K562 (cell line): Measurements from ENCODE around the gene TAS2R41. TPM values are rescaled to one million over a fixed set of nuclear protein-coding genes. Genes with fewer than 3 reads are reported as not detected.
A peak's percentile ranks its signal among the peaks of the same experiment; 100 is the strongest.

ENCODE experiments used
- ATAC-seq: fragments of 200-7000 bp; cut with Tn5 transposase; 3 replicates; pipeline ENCODE4 v1.9.1; 2020; ENCODE audit warnings: moderate library complexity
- BruUV-seq: library from RNA; stranded (reverse); fragments of 400-500 nt; replicated peaks from 2 replicates; lab custom pipeline; 2021; lab: Mats Ljungman, UMichigan
- CTCF ChIA-PET: fragments of 300-600 bp; formaldehyde crosslinking; extraction: SDS; loops from one replicate; lab custom pipeline; 2021; ENCODE audit warnings: low intra/inter-chr PET ratio; lab: Yijun Ruan, JAX
- POLR2A ChIA-PET: fragments of 300-600, 350-650 bp; sonication (Branson Sonifier 250); formaldehyde crosslinking; extraction: SDS; loops from one replicate; lab custom pipeline; 2021; ENCODE audit warnings: antibody characterized with exemption, inconsistent platforms; lab: Yijun Ruan, JAX
- DNase-seq, 4 experiments: peaks; one replicate each; pipeline versions ENCODE4 v3.0.0 to v3.0.0-alpha.2; 2011 to 2018; ENCODE audit warnings: low spot score in 3 of 4, mixed read lengths in 3 of 4; ENCODE audit errors: extremely low read depth in 1 of 4
- FAIRE-seq: peaks from 2 replicates; lab custom pipeline; 2011; peaks lifted over from hg19 to GRCh38; lab: Jason Lieb, UNC
- H2AFZ ChIP-seq: 2 replicates; pipeline ENCODE4 v1.6.0; 2011; ENCODE audit warnings: low read depth, low read length, control low read depth, inconsistent platforms
- H3K27ac ChIP-seq: fragments of 200-600 bp; 3 replicates; pipeline ENCODE4 v1.8.0; 2011; ENCODE audit warnings: low read depth, mild to moderate bottlenecking, control low read depth, inconsistent platforms, low read length, moderate library complexity, mixed read lengths; ENCODE audit errors: extremely low read depth
- H3K27me3 ChIP-seq, 2 experiments: fragments of 300-600 bp in 1 of 2; 2 replicates in 1 of 2; 3 replicates in 1 of 2; pipeline versions ENCODE4 v1.6.0 to v1.8.0; 2011; ENCODE audit warnings: inconsistent platforms in 2 of 2, low read length in 2 of 2, mild to moderate bottlenecking in 1 of 2, mixed read lengths in 1 of 2, moderate library complexity in 1 of 2; ENCODE audit not compliant: control insufficient read depth in 2 of 2, insufficient read depth in 2 of 2
- H3K36me3 ChIP-seq: fragments of 300-600 bp; 3 replicates; pipeline ENCODE4 v1.8.0; 2011; ENCODE audit warnings: mild to moderate bottlenecking, low read length, inconsistent platforms; ENCODE audit not compliant: control insufficient read depth, insufficient read depth
- H3K4me1 ChIP-seq, 2 experiments: fragments of 200-600 bp in 1 of 2; replicated peaks in 1 of 2; 2 replicates in 1 of 2; 3 replicates in 1 of 2; pipeline versions ENCODE4 v1.5.1 to v1.8.0; 2011; ENCODE audit warnings: inconsistent platforms in 2 of 2, low read length in 2 of 2, mild to moderate bottlenecking in 1 of 2, mixed read lengths in 1 of 2, moderate library complexity in 1 of 2; ENCODE audit not compliant: control insufficient read depth in 2 of 2, insufficient read depth in 2 of 2
- H3K4me2 ChIP-seq: 2 replicates; pipeline ENCODE4 v1.6.1; 2011; ENCODE audit warnings: low read length, control low read depth, inconsistent platforms, mixed read lengths; ENCODE audit not compliant: insufficient read depth
- H3K4me3 ChIP-seq: fragments of 200-600 bp; sonication (generic), shearing (Covaris generic); 2 replicates; pipeline ENCODE4 v1.5.1; 2016; ENCODE audit warnings: control low read depth, inconsistent platforms
- H3K79me2 ChIP-seq: fragments of 200-600 bp; 3 replicates; pipeline ENCODE4 v1.8.0; 2011; ENCODE audit warnings: low read length, inconsistent platforms; ENCODE audit not compliant: control insufficient read depth, insufficient read depth
- H3K9ac ChIP-seq, 2 experiments: 2 replicates each; pipeline versions ENCODE4 v1.6.0 to v1.6.1; 2011; ENCODE audit warnings: low read depth in 2 of 2, low read length in 2 of 2, control low read depth in 1 of 2, inconsistent platforms in 1 of 2, mild to moderate bottlenecking in 1 of 2, mixed read lengths in 1 of 2; ENCODE audit not compliant: insufficient read depth in 1 of 2
- H3K9me1 ChIP-seq: one replicate; pipeline ENCODE4 v1.6.0; 2011; ENCODE audit warnings: inconsistent platforms, mild to moderate bottlenecking, low read length, moderate library complexity; ENCODE audit not compliant: control insufficient read depth, insufficient read depth
- H3K9me3 ChIP-seq: replicated peaks from 2 replicates; pipeline ENCODE4 v1.5.1; 2011; ENCODE audit warnings: low read depth, low read length, inconsistent platforms; ENCODE audit not compliant: control insufficient read depth, insufficient read depth
- H4K20me1 ChIP-seq: replicated peaks from 2 replicates; pipeline ENCODE4 v1.6.1; 2011; ENCODE audit warnings: low read length, inconsistent platforms, mixed read lengths; ENCODE audit not compliant: control insufficient read depth, insufficient read depth
- NRF1 ChIP-seq, 2 experiments: fragments of 450-650 bp; IDR thresholded peaks in 1 of 2; conservative IDR thresholded peaks in 1 of 2; 2 replicates each; pipeline ENCODE4 v1.6.1; 2014; ENCODE audit warnings: mild to moderate bottlenecking in 2 of 2
- whole genome bisulfite sequencing: fragments of 100-300 bp; shearing (Covaris generic); methylation state at CpG from one replicate; pipeline ENCODE4 v1.1.6; 2016; ENCODE audit warnings: low coverage, mixed read lengths; ENCODE audit not compliant: insufficient coverage; ENCODE audit errors: missing lambda C conversion rate; 5-methylcytosine and 5-hydroxymethylcytosine counted together
- in situ Hi-C: fragments of 300-500 bp; cut with MboI; formaldehyde crosslinking; loops from 4 replicates; pipeline ENCODE4 v1.15.0; 2018; ENCODE audit warnings: inconsistent platforms, mixed read lengths
- intact Hi-C: fragments of 100-400 bp; cut with micrococcal nuclease; formaldehyde crosslinking; loops from 2 replicates; pipeline ENCODE4 v1.14.2; 2022
- polyA plus RNA-seq, 8 experiments: library from polyadenylated mRNA; depleted of rRNA in 4 of 8; stranded (reverse) in 5 of 8; unstranded in 3 of 8; fragments of >200 nt; fragmentation: Nextera tagmentation in 2 of 8; fragmentation: Illumina TruSeq in 1 of 8; extraction: Ambion mirVana in 2 of 8; extraction: Trizol in 1 of 8; gene quantifications; 2 replicates each; pipeline versions ENCODE4 v1.2.1 to v1.2.3, GENCODE V29; 2011 to 2014; ENCODE audit warnings: inconsistent platforms in 1 of 8, missing spikeins in 1 of 8
- total RNA-seq, 7 experiments: library from RNA; depleted of rRNA in 6 of 7; stranded (reverse); fragments of >200 nt in 6 of 7; fragmentation: Illumina TruSeq in 2 of 7; extraction: Trizol in 2 of 7; gene quantifications; 2 replicates each; pipeline versions ENCODE4 v1.2.1 to v1.2.3, GENCODE V29; 2011 to 2021; ENCODE audit warnings: low replicate concordance in 1 of 7
- TF ChIP-seq, protein P1 (sequence below): fragments of 250-450 bp; sonication (Bioruptor Pico); IDR thresholded peaks from 2 replicates; pipeline ENCODE4 v1.5.0; 2020; ENCODE audit warnings: mild to moderate bottlenecking, borderline replicate concordance
- TF ChIP-seq, protein P2 (sequence below): fragments of 450-650 bp; IDR thresholded peaks from 2 replicates; pipeline ENCODE4 v1.6.1; 2016; ENCODE audit warnings: low read depth, mild to moderate bottlenecking, moderate library complexity

TAS2R41 gene
- total and polyA plus RNA-seq, 9 of the 15 experiments (the other 6 are each of a cell fraction or from before 2014, with no cell fraction given) = not detected

- H3K4me1 ChIP-seq = peaks cover 0 to 5% of the 10 kb centered on the region in 2 experiments; a peak in 4 of 5 replicates
- BruUV-seq = no TSS peak
- no peaks in the 10 kb centered on the region for H3K27me3 ChIP-seq
- no peak overlapping the region for H3K4me3 ChIP-seq
- H3K27ac ChIP-seq = no peak overlapping the region
- FAIRE-seq = no peak
- 16% methylated on average over 4 of the region's 4 CpGs for WGBS
- ATAC-seq = no peak
- ChIA-PET POLR2A (interaction anchor here (0.9 kb wide), 1 partner anchor 8 kb away, joined by 5 read pairs; no protein-coding TSS in a partner anchor), CTCF (no interaction called here)
- no peaks in the 10 kb centered on the region for H4K20me1 ChIP-seq
- no peak overlapping the region for H3K4me2 ChIP-seq
- peak overlapping the region; percentile 14; the same call in 1 of the 2 replicates for H2AFZ ChIP-seq
- TF ChIP-seq NRF1 (conservative IDR thresholded peaks at IDR 0.05 in 1 of 2, IDR thresholded peaks at IDR 0.05 in 1 of 2) = peak; percentile 39 to 49; a peak in 3 of 4 replicates
- TF ChIP-seq, protein P1, sequence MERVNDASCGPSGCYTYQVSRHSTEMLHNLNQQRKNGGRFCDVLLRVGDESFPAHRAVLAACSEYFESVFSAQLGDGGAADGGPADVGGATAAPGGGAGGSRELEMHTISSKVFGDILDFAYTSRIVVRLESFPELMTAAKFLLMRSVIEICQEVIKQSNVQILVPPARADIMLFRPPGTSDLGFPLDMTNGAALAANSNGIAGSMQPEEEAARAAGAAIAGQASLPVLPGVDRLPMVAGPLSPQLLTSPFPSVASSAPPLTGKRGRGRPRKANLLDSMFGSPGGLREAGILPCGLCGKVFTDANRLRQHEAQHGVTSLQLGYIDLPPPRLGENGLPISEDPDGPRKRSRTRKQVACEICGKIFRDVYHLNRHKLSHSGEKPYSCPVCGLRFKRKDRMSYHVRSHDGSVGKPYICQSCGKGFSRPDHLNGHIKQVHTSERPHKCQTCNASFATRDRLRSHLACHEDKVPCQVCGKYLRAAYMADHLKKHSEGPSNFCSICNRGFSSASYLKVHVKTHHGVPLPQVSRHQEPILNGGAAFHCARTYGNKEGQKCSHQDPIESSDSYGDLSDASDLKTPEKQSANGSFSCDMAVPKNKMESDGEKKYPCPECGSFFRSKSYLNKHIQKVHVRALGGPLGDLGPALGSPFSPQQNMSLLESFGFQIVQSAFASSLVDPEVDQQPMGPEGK = no peak
- TF ChIP-seq, protein P2, sequence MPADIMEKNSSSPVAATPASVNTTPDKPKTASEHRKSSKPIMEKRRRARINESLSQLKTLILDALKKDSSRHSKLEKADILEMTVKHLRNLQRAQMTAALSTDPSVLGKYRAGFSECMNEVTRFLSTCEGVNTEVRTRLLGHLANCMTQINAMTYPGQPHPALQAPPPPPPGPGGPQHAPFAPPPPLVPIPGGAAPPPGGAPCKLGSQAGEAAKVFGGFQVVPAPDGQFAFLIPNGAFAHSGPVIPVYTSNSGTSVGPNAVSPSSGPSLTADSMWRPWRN = no peak
- H3K9me1 ChIP-seq = no peaks in the 10 kb centered on the region
- H3K9ac ChIP-seq = no peak overlapping the region
- no peaks in the 10 kb centered on the region for H3K79me2 ChIP-seq
- no peak for DNase-seq
- intact Hi-C loops = loop anchor here (5.0 kb wide), 1 partner anchor 255 kb away; no protein-coding TSS in a partner anchor
- in situ Hi-C loops = no loop called here
- H3K9me3 ChIP-seq = no peaks in the 10 kb centered on the region
- no peaks in the 10 kb centered on the region for H3K36me3 ChIP-seq
Observed at GRCh38 chr7:143497008-143497795, 19.5 kb downstream of the TAS2R41 start.
